Endodermal cell (in vitro differentiated cells): Measurements from ENCODE around the gene SLC2A6. TPM values are rescaled to one million over a fixed set of nuclear protein-coding genes. Genes with fewer than 3 reads are reported as not detected.

Source experiments
- DNase-seq: peaks from one replicate; pipeline ENCODE4 v3.0.0-alpha.2; 2017
- H3K27ac ChIP-seq: 2 replicates; pipeline ENCODE4 v1.5.1; 2013; ENCODE audit warnings: mild to moderate bottlenecking, low read depth, low read length, moderate library complexity
- H3K27me3 ChIP-seq: 2 replicates; pipeline ENCODE4 v1.6.1; 2013; ENCODE audit warnings: mild to moderate bottlenecking, low read length, moderate library complexity; ENCODE audit not compliant: insufficient read depth, control insufficient read depth, poor library complexity, severe bottlenecking
- H3K36me3 ChIP-seq: 2 replicates; pipeline ENCODE4 v1.7.0; 2013; ENCODE audit warnings: mild to moderate bottlenecking, low read length, moderate library complexity; ENCODE audit not compliant: control insufficient read depth, insufficient read depth
- H3K4me1 ChIP-seq: one replicate; pipeline ENCODE4 v1.7.0; 2013; ENCODE audit warnings: low read length; ENCODE audit not compliant: control insufficient read depth, insufficient read depth
- H3K4me3 ChIP-seq: 2 replicates; pipeline ENCODE4 v1.5.1; 2013; ENCODE audit warnings: mild to moderate bottlenecking, low read length, moderate library complexity
- H3K9ac ChIP-seq: 2 replicates; pipeline ENCODE4 v1.6.1; 2013; ENCODE audit warnings: mild to moderate bottlenecking, low read length, moderate library complexity; ENCODE audit not compliant: poor library complexity, severe bottlenecking; ENCODE audit errors: extremely low read depth
- H3K9me3 ChIP-seq: 2 replicates; pipeline ENCODE4 v1.6.1; 2013; ENCODE audit warnings: mild to moderate bottlenecking, low read length, moderate library complexity; ENCODE audit not compliant: control insufficient read depth
- H3K27ac Mint-ChIP-seq: 2 replicates; pipeline ENCODE4 v1.8.0; 2020; ENCODE audit warnings: mixed read lengths
- H3K27me3 Mint-ChIP-seq: 2 replicates; pipeline ENCODE4 v1.8.0; 2021; ENCODE audit warnings: mild to moderate bottlenecking, mixed read lengths; ENCODE audit not compliant: insufficient read depth
- H3K36me3 Mint-ChIP-seq: 2 replicates; pipeline ENCODE4 v1.8.0; 2020; ENCODE audit warnings: low read depth, mixed read lengths
- H3K4me1 Mint-ChIP-seq: 2 replicates; pipeline ENCODE4 v1.8.0; 2020; ENCODE audit warnings: mixed read lengths
- H3K4me3 Mint-ChIP-seq: 2 replicates; pipeline ENCODE4 v1.8.0; 2020; ENCODE audit warnings: mild to moderate bottlenecking, moderate library complexity, mixed read lengths
- H3K9me3 Mint-ChIP-seq: 2 replicates; pipeline ENCODE4 v1.8.0; 2020; ENCODE audit warnings: mild to moderate bottlenecking, mixed read lengths
- CTCF ChIP-seq: fragments of 200-600 bp; sonication (generic); conservative IDR thresholded peaks from 2 replicates; pipeline ENCODE4 v1.5.0; 2021; ENCODE audit warnings: antibody characterized with exemption, mild to moderate bottlenecking
- whole genome bisulfite sequencing, 2 experiments: methylation state at CpG; one replicate each; pipeline versions ENCODE4 v1.1.5 to v1.1.7; 2013; ENCODE audit warnings: missing lambda C conversion rate in 2 of 2, mixed read lengths in 1 of 2; ENCODE audit not compliant: insufficient coverage in 1 of 2, insufficient read length in 1 of 2; 5-methylcytosine and 5-hydroxymethylcytosine counted together
- total RNA-seq, 2 donors: library from RNA; stranded (reverse); fragmentation: NEBNext Ultra II Directional in 1 of 2; extraction: Animal tissue kit (Norgen Biotek cat#: 25700) in 1 of 2; gene quantifications; 2 replicates in 1 of 2; 3 replicates in 1 of 2; pipeline ENCODE4 v1.2.1, GENCODE V29; 2021

SLC2A6 gene
- total RNA-seq, 2 donors from 2014 or later, result 11.6 to 17.7 TPM

GRCh38 chr9:133464638-133465037 is 14.3 kb downstream of the SLC2A6 start:
- TF ChIP-seq CTCF, result no peak
- H3K9me3 Mint-ChIP-seq, result no peaks in the 10 kb centered on the region
- no peaks in the 10 kb centered on the region for H3K27me3 Mint-ChIP-seq
- no peak overlapping the region for H3K27ac ChIP-seq
- peaks cover 4% of the 10 kb centered on the region for H3K4me1 ChIP-seq
- no peaks in the 10 kb centered on the region for H3K27me3 ChIP-seq
- no peaks in the 10 kb centered on the region for H3K9me3 ChIP-seq
- peaks cover 18% of the 10 kb centered on the region for H3K36me3 ChIP-seq
- H3K36me3 Mint-ChIP-seq, result peaks cover 12% of the 10 kb centered on the region
- WGBS, 2 experiments, result 93 to 98% methylated on average over 5 to 10 of the region's 10 CpGs
- no peak for DNase-seq
- no peak overlapping the region for H3K4me3 ChIP-seq
- no peak overlapping the region for H3K4me3 Mint-ChIP-seq
- no peak overlapping the region for H3K9ac ChIP-seq
- no peak overlapping the region for H3K27ac Mint-ChIP-seq
- H3K4me1 Mint-ChIP-seq, result no peaks in the 10 kb centered on the region

DNA sequence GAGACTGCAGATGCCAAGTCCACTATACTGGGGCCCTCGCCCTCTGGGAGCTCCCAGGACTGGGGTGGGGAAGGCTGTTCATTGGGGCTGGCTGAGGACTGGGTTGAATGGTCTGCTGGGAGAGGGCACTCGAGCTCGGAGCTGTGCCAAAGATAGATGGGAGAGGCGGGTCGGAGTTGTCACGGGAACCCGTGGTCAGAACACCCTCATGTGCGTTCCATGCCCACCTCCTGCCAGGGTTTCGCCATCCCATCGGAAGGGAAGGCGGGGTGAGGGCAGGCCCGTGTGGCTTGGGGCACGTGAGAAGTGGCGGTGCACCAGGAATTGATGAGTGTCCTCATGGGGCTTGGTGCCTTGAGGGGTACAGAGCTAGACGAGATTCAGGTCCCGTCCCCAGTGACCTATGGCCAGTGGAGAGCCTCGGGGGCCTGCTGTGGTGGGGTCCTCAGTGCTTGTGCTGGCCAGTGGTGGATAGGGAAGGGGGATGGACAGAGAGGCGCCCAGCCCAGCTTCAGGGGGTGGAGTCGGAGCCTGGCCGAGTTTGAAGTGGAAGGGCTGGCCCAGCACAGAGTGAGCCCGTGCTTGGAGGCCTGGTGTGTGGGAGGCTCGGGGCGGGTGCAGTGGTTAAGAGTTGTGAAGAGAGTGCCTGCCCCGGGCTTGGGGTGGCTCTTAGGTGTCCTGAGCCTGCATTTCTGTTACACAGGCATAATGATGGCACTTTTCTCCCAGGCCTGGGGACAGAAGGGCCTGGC is 14.9 kb downstream of the SLC2A6 start:
- Mint-ChIP-seq H3K27me3 (no peaks in the 10 kb centered on the region), H3K4me1 (no peaks in the 10 kb centered on the region), H3K4me3 (no peak overlapping the region), H3K36me3 (peaks cover 12% of the 10 kb centered on the region), H3K9me3 (no peaks in the 10 kb centered on the region), H3K27ac (no peak overlapping the region)
- H3K27me3 ChIP-seq, result no peaks in the 10 kb centered on the region
- peaks cover 18% of the 10 kb centered on the region for H3K36me3 ChIP-seq
- no peak for TF ChIP-seq CTCF
- H3K9me3 ChIP-seq, result no peaks in the 10 kb centered on the region
- 94% methylated on average over 13 to 24 of the region's 24 CpGs for WGBS, 2 experiments
- H3K27ac ChIP-seq, result no peak overlapping the region
- peaks cover 4% of the 10 kb centered on the region for H3K4me1 ChIP-seq
- H3K4me3 ChIP-seq, result no peak overlapping the region
- DNase-seq, result no peak
- H3K9ac ChIP-seq, result no peak overlapping the region

DNA sequence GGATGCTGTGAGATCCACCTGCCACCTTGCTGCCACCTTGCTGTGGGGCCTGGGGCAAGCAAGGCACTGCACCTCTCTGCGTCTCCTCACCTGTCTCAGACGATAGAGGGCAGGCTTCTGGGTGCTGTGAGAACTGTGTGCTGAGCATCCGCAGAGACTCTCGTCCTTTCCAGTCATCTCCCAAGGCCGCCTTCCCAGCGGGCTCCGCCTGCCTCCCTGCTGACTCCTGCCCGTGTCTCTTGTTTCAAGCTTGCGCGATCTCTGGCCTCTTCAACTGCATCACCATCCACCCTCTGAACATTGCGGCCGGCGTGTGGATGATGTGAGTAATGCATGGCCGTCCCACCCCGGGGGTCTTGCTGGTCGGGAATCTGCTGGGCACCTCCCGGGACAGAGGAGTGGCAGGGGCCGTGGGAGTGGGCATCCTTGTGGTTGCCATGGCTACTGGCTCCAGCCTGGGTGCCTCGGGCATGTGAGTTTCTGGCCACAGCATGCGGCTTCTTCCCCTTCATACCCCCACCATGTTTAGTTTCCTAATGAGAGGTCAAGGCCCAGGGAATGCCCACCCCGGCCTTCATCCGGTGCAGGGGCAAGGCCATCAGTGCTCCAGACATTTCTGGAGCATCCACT is 15.6 kb downstream of the SLC2A6 start:
- 76 to 85% methylated on average over 12 to 22 of the region's 22 CpGs for WGBS, 2 experiments
- Mint-ChIP-seq H3K4me1 (no peaks in the 10 kb centered on the region), H3K9me3 (no peaks in the 10 kb centered on the region), H3K27ac (no peak overlapping the region), H3K27me3 (peaks cover 2% of the 10 kb centered on the region), H3K4me3 (no peak overlapping the region), H3K36me3 (peaks cover 12% of the 10 kb centered on the region)
- peak; percentile 73 for TF ChIP-seq CTCF
- Histone ChIP-seq H3K4me1 (peaks cover 4% of the 10 kb centered on the region), H3K9me3 (no peaks in the 10 kb centered on the region), H3K27ac (no peak overlapping the region), H3K36me3 (peaks cover 18% of the 10 kb centered on the region), H3K27me3 (no peaks in the 10 kb centered on the region), H3K9ac (no peak overlapping the region), H3K4me3 (no peak overlapping the region)
- DNase-seq, result peak; percentile 85
